Measurements from ENCODE around the gene PRRC2C.
"Not testable (repeated sequence)": the region's sequence is repeated elsewhere in the genome, so short reads cannot be mapped to it uniquely, and the experiment has no call there.

The PRRC2C gene

GRCh38 chr1:171585715-171586114 is 100.4 kb downstream of the PRRC2C start:
- no peak overlapping the region for H3K4me3 ChIP-seq (ENCODE audit: low read length)
- no peaks in the 10 kb centered on the region for H3K9me3 ChIP-seq (ENCODE audit: control insufficient read depth, low read length)
- no peak for DNase-seq (ENCODE audit: low read depth)
- H3K9ac ChIP-seq (ENCODE audit: low read length), result no peak overlapping the region
- H3K36me3 ChIP-seq (ENCODE audit: control insufficient read depth, insufficient read depth, low read length, severe bottlenecking), result peaks cover 90% of the 10 kb centered on the region
- H3K4me1 ChIP-seq (ENCODE audit: control insufficient read depth, insufficient read depth, low read length), result peaks cover 4% of the 10 kb centered on the region
- no peaks in the 10 kb centered on the region for H3K27me3 ChIP-seq (replicated peaks; ENCODE audit: control insufficient read depth, insufficient read depth, low read length)

- no peak for DNase-seq (ENCODE audit: low read depth)
- Histone ChIP-seq H3K36me3 (ENCODE audit: control insufficient read depth, insufficient read depth, low read length, severe bottlenecking) (peaks cover 89% of the 10 kb centered on the region), H3K27me3 (replicated peaks; ENCODE audit: control insufficient read depth, insufficient read depth, low read length) (no peaks in the 10 kb centered on the region), H3K4me1 (ENCODE audit: control insufficient read depth, insufficient read depth, low read length) (peaks cover 4% of the 10 kb centered on the region), H3K9ac (ENCODE audit: low read length) (no peak overlapping the region), H3K9me3 (ENCODE audit: control insufficient read depth, low read length) (no peaks in the 10 kb centered on the region), H3K4me3 (ENCODE audit: low read length) (no peak overlapping the region)
Measured at GRCh38 chr1:171588230-171588629, 102.9 kb downstream of the PRRC2C start.

- Histone ChIP-seq H3K9ac (ENCODE audit: low read length) (no peak overlapping the region), H3K9me3 (ENCODE audit: control insufficient read depth, low read length) (no peaks in the 10 kb centered on the region), H3K4me3 (ENCODE audit: low read length) (no peak overlapping the region), H3K4me1 (ENCODE audit: control insufficient read depth, insufficient read depth, low read length) (peaks cover 4% of the 10 kb centered on the region), H3K36me3 (ENCODE audit: control insufficient read depth, insufficient read depth, low read length, severe bottlenecking) (peaks cover 75% of the 10 kb centered on the region), H3K27me3 (replicated peaks; ENCODE audit: control insufficient read depth, insufficient read depth, low read length) (no peaks in the 10 kb centered on the region)
- peak; percentile 54 for DNase-seq (ENCODE audit: low read depth)
Measured at GRCh38 chr1:171590022-171590421, 104.7 kb downstream of the PRRC2C start.

DNA sequence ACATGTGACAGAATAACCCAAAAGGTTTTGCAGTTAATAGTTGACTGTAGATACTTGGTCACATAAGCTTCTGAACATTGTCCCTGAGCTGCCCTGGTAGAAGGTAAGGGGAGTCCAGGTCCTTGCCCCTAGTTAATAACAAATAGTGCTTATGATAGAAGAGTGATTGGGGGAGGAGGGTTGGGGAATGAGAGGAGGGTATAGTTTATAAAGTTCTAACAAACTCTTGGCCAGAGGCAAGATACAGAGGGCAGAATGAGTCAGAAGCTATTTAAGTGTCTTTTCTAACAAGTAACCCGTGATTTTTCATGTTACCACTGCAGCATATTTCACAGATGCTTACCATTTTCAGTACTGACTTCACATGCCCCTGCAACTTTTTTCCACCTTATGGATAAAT is 110.0 kb downstream of the PRRC2C start:
- H3K36me3 ChIP-seq (ENCODE audit: control insufficient read depth, insufficient read depth, low read length, severe bottlenecking), result peaks cover 30% of the 10 kb centered on the region
- no peaks in the 10 kb centered on the region for H3K27me3 ChIP-seq (replicated peaks; ENCODE audit: control insufficient read depth, insufficient read depth, low read length)
- no peak overlapping the region for H3K9ac ChIP-seq (ENCODE audit: low read length)
- no peaks in the 10 kb centered on the region for H3K9me3 ChIP-seq (ENCODE audit: control insufficient read depth, low read length)
- peaks cover 15% of the 10 kb centered on the region for H3K4me1 ChIP-seq (ENCODE audit: control insufficient read depth, insufficient read depth, low read length)
- no peak overlapping the region for H3K4me3 ChIP-seq (ENCODE audit: low read length)
- DNase-seq (ENCODE audit: low read depth), result peak; percentile 13

DNA sequence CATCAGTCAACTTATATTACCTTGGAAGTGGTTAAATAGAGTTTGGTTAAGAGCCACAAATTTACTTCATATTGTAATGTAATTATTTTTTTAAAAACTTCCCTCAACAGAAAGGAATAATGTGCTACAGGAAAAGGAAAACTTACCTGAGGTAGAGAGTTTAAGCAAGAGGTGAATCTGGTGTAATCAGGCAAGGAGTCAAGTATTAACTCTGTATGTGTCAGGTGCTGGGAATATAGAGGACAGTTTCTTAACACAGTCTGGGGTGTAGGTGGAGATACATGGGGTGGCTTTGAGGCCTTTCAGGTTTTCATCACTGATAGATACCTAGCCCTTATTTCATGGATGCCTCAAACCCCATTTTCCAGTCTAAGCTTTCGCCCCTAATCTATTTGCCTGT is 110.8 kb downstream of the PRRC2C start:
- Histone ChIP-seq H3K36me3 (ENCODE audit: control insufficient read depth, insufficient read depth, low read length, severe bottlenecking) (peaks cover 22% of the 10 kb centered on the region), H3K4me3 (ENCODE audit: low read length) (no peak overlapping the region), H3K4me1 (ENCODE audit: control insufficient read depth, insufficient read depth, low read length) (peaks cover 13% of the 10 kb centered on the region), H3K9me3 (ENCODE audit: control insufficient read depth, low read length) (no peaks in the 10 kb centered on the region), H3K27me3 (replicated peaks; ENCODE audit: control insufficient read depth, insufficient read depth, low read length) (no peaks in the 10 kb centered on the region), H3K9ac (ENCODE audit: low read length) (no peak overlapping the region)
- no peak for DNase-seq (ENCODE audit: low read depth)

DNA sequence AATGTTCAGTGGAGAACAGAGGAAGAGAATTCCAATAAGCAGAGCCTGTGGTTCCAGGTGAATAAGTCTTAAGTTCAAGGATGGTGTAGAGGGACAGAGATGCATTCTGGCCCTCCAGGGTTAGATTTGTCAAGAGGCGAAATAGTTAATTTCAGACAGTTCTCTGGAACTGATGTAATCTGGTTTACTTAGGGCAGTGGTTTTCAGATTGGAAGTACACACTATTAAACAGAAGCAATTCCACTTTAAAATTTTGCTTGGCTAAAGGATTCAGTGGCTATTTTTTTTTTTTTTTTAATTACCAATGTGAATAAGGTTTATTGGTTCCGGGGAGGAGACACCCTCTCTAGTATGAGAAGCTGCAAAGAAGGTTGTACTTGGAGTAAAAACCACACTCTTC is 111.4 kb downstream of the PRRC2C start:
- Histone ChIP-seq H3K9me3 (ENCODE audit: control insufficient read depth, low read length) (no peaks in the 10 kb centered on the region), H3K4me3 (ENCODE audit: low read length) (no peak overlapping the region), H3K27me3 (replicated peaks; ENCODE audit: control insufficient read depth, insufficient read depth, low read length) (no peaks in the 10 kb centered on the region), H3K9ac (ENCODE audit: low read length) (no peak overlapping the region), H3K36me3 (ENCODE audit: control insufficient read depth, insufficient read depth, low read length, severe bottlenecking) (peaks cover 16% of the 10 kb centered on the region), H3K4me1 (ENCODE audit: control insufficient read depth, insufficient read depth, low read length) (peaks cover 13% of the 10 kb centered on the region)
- no peak for DNase-seq (ENCODE audit: low read depth)

DNA sequence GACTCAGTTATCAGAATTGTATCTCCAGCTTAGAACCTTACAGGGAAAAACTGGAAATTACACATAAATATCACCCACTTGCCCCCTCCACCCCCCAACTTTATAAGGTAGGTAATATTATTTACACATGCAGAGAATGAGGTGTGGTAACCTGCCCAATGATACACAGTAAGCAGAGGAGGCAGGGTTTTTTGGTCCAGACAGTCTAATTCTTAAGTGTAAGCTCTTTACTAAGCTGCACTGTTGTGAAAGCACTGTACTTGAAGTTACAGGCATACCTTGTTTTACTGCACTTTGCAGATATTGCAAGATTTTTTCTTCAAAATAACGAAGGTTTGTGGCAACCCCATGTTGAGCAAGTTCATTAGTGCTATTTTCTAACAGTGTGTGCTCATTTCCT is 111.9 kb downstream of the PRRC2C start:
- no peaks in the 10 kb centered on the region for H3K27me3 ChIP-seq (replicated peaks; ENCODE audit: control insufficient read depth, insufficient read depth, low read length)
- no peak overlapping the region for H3K4me3 ChIP-seq (ENCODE audit: low read length)
- no peaks in the 10 kb centered on the region for H3K9me3 ChIP-seq (ENCODE audit: control insufficient read depth, low read length)
- H3K9ac ChIP-seq (ENCODE audit: low read length), result no peak overlapping the region
- H3K4me1 ChIP-seq (ENCODE audit: control insufficient read depth, insufficient read depth, low read length), result peaks cover 13% of the 10 kb centered on the region
- no peak for DNase-seq (ENCODE audit: low read depth)
- peaks cover 11% of the 10 kb centered on the region for H3K36me3 ChIP-seq (ENCODE audit: control insufficient read depth, insufficient read depth, low read length, severe bottlenecking)

GRCh38 chr1:171600310-171600709 is 115.0 kb downstream of the PRRC2C start:
- H3K9ac ChIP-seq (ENCODE audit: low read length); H3K4me3 ChIP-seq (ENCODE audit: low read length); H3K9me3 ChIP-seq (ENCODE audit: control insufficient read depth, low read length); H3K36me3 ChIP-seq (ENCODE audit: control insufficient read depth, insufficient read depth, low read length, severe bottlenecking); H3K27me3 ChIP-seq (replicated peaks; ENCODE audit: control insufficient read depth, insufficient read depth, low read length); DNase-seq (ENCODE audit: low read depth): not testable (repeated sequence)
- peaks cover 13% of the 10 kb centered on the region for H3K4me1 ChIP-seq (ENCODE audit: control insufficient read depth, insufficient read depth, low read length)

- Histone ChIP-seq H3K9ac (ENCODE audit: low read length) (no peak overlapping the region), H3K4me3 (ENCODE audit: low read length) (no peak overlapping the region), H3K4me1 (ENCODE audit: control insufficient read depth, insufficient read depth, low read length) (peaks cover 13% of the 10 kb centered on the region), H3K27me3 (replicated peaks; ENCODE audit: control insufficient read depth, insufficient read depth, low read length) (no peaks in the 10 kb centered on the region), H3K9me3 (ENCODE audit: control insufficient read depth, low read length) (no peaks in the 10 kb centered on the region), H3K36me3 (ENCODE audit: control insufficient read depth, insufficient read depth, low read length, severe bottlenecking) (no peaks in the 10 kb centered on the region)
- no peak for DNase-seq (ENCODE audit: low read depth)
Measured at GRCh38 chr1:171600862-171601261, 115.5 kb downstream of the PRRC2C start.

- H3K36me3 ChIP-seq (ENCODE audit: control insufficient read depth, insufficient read depth, low read length, severe bottlenecking); H3K4me3 ChIP-seq (ENCODE audit: low read length); H3K9me3 ChIP-seq (ENCODE audit: control insufficient read depth, low read length); H3K9ac ChIP-seq (ENCODE audit: low read length); DNase-seq (ENCODE audit: low read depth); H3K27me3 ChIP-seq (replicated peaks; ENCODE audit: control insufficient read depth, insufficient read depth, low read length); H3K4me1 ChIP-seq (ENCODE audit: control insufficient read depth, insufficient read depth, low read length): not testable (repeated sequence)
Measured at GRCh38 chr1:171603042-171603441, 117.7 kb downstream of the PRRC2C start.

GRCh38 chr1:171606402-171606941 is 121.1 kb downstream of the PRRC2C start:
- Histone ChIP-seq H3K4me1 (ENCODE audit: control insufficient read depth, insufficient read depth, low read length) (peaks cover 12% of the 10 kb centered on the region), H3K27me3 (replicated peaks; ENCODE audit: control insufficient read depth, insufficient read depth, low read length) (no peaks in the 10 kb centered on the region), H3K9me3 (ENCODE audit: control insufficient read depth, low read length) (no peaks in the 10 kb centered on the region), H3K4me3 (ENCODE audit: low read length) (no peak overlapping the region), H3K9ac (ENCODE audit: low read length) (no peak overlapping the region), H3K36me3 (ENCODE audit: control insufficient read depth, insufficient read depth, low read length, severe bottlenecking) (no peaks in the 10 kb centered on the region)
- no peak for DNase-seq (ENCODE audit: low read depth)

GRCh38 chr1:171610385-171610784 is 125.1 kb downstream of the PRRC2C start:
- Histone ChIP-seq H3K36me3 (ENCODE audit: control insufficient read depth, insufficient read depth, low read length, severe bottlenecking) (no peaks in the 10 kb centered on the region), H3K27me3 (replicated peaks; ENCODE audit: control insufficient read depth, insufficient read depth, low read length) (no peaks in the 10 kb centered on the region), H3K4me1 (ENCODE audit: control insufficient read depth, insufficient read depth, low read length) (peaks cover 13% of the 10 kb centered on the region), H3K4me3 (ENCODE audit: low read length) (no peak overlapping the region), H3K9ac (ENCODE audit: low read length) (no peak overlapping the region), H3K9me3 (ENCODE audit: control insufficient read depth, low read length) (no peaks in the 10 kb centered on the region)
- DNase-seq (ENCODE audit: low read depth), result peak; percentile 18

Measured in adipocyte (in vitro differentiated cells).